ENCODE data around the gene ZBTB7C.

ZBTB7C gene

DNA sequence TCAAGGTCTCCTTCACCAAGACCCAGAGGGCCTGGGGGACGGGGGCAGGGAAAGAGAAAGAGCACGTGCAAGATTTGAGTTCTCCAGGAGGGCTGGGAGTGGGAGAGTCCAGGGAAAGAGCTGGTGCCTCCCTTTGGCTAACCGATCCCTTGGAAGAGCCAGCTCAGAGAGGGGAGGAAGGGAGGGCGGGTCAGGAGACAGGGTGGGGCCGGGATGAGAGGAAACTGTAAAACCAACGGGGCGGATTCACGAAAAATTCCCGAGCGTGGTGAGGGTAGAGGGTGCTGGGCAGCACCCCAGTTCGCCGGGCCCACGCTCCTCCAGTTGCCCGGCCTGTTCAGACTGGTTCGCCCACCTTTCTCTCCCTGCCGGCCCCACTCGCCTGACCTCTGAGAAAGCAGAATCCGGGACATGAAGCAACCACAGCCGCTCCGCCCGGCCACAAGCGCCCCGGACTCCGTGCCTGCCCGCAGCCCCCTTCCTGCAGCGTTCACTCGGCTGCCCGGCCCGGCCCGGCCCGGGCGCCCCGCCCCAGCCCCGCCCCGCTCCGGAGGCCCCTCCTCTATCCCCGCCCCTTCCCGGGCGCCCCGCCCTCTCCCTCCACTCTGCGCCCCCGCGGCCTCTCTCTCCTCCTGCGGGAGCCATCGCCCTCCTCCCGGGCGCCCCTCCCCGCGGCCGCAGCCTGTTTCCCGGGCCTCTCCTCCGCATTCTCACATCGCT lies 247.8 kb downstream of the ZBTB7C start:
- H3K4me3 ChIP-seq (ENCODE audit: low read length), result peak overlapping the region; percentile 60

DNA sequence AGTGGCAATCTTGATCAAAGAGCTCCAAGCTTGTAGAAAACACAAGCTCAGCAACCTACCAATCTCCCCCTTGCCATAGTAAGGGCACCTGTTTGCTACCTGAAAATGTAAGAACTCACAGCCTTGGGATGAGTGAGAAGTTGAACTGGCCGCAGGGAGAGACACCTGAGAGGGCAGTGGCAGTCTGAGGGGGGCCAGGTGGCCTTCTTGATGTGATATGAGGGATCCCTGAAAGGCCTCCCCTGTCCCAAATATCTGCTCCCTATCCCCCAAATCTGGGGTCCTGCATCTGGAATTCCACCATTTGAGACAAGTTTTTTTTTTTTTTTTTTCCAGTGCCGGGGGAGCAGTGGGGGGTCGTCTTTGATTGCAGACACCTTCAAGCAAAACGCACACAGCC lies 248.6 kb downstream of the ZBTB7C start:
- no peak for TF ChIP-seq CTCF (IDR thresholded peaks at IDR 0.05; ENCODE audit: insufficient read depth, low read depth, low read length, missing control alignments)
- no peak for DNase-seq (ENCODE audit: low read depth)
- peak overlapping the region; percentile 60 for H3K4me3 ChIP-seq (ENCODE audit: low read length)

More for the DNA sequence above, 247.8 kb downstream of the ZBTB7C start:
- no peak for TF ChIP-seq CTCF (IDR thresholded peaks at IDR 0.05; ENCODE audit: insufficient read depth, low read depth, low read length, missing control alignments)
- peak; percentile 87 for DNase-seq (ENCODE audit: low read depth)

DNA sequence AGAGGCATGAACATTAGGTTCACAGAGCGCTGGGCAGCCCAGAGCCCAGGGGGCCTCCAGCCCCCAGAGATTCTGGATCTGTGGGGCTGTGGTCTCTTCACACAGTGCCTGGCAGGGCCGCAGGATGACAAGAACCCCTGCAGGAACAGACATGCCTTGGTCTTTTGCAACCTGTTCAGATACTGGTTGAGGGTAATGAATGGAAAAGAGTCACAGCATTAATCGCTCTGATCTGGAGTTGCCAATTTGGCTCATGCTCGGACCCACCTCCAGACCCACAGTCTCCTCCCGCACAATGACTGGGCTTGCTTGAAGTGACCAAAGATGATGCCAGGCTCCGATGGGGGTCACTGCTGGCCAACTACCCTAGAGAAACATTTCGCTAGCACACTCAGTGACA lies 249.4 kb downstream of the ZBTB7C start:
- DNase-seq (ENCODE audit: low read depth), result peak; percentile 66
- H3K4me3 ChIP-seq (ENCODE audit: low read length), result no peak overlapping the region
- TF ChIP-seq CTCF (IDR thresholded peaks at IDR 0.05; ENCODE audit: insufficient read depth, low read depth, low read length, missing control alignments), result no peak

DNA sequence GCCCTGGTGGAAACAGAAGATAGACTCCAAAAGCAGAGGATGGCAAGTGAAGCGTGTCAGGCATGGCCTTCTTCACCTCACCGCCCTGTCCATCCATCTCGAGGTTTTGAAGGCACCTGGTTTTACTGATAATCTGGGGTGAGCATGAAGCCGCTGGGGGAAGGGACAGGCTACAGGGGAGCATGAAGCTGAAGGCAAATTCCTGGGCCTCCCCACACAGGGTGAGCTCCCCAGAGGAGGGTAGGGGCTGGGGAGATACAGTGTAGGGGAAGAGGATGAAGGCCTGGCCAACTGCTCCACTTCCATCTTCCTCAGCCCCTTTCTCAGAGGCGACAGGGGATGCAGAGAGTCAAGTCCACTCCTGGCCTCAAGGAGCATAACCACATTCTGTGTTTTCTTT lies 250.5 kb downstream of the ZBTB7C start:
- no peak overlapping the region for H3K4me3 ChIP-seq (ENCODE audit: low read length)
- DNase-seq (ENCODE audit: low read depth), result no peak
- TF ChIP-seq CTCF (IDR thresholded peaks at IDR 0.05; ENCODE audit: insufficient read depth, low read depth, low read length, missing control alignments), result no peak

DNA sequence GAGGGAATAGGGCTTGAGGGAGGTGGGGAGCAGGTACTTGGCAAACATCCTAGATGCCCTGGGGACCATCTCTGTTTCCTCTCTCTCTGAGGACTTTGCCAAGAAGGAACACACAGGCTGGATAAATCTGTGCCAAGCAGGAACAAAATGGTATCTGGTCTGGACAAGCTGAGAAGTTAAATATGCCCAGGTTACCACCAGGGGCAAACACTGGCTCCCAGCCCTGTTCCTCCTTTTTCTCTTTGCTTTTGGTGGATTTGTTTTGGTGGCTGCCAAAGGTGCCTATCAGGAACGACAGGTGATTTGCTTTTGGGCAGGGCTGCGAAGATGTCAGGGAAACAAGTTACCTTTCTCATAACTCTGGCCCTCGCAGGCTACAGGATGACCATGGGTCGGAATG lies 251.2 kb downstream of the ZBTB7C start:
- no peak overlapping the region for H3K4me3 ChIP-seq (ENCODE audit: low read length)
- no peak for TF ChIP-seq CTCF (IDR thresholded peaks at IDR 0.05; ENCODE audit: insufficient read depth, low read depth, low read length, missing control alignments)
- no peak for DNase-seq (ENCODE audit: low read depth)

GRCh38 chr18:48155856-48156255 lies 253.3 kb downstream of the ZBTB7C start:
- no peak overlapping the region for H3K4me3 ChIP-seq (ENCODE audit: low read length)
- TF ChIP-seq CTCF (IDR thresholded peaks at IDR 0.05; ENCODE audit: insufficient read depth, low read depth, low read length, missing control alignments), result no peak
- peak; percentile 51 for DNase-seq (ENCODE audit: low read depth)

GRCh38 chr18:48154828-48155227 lies 254.4 kb downstream of the ZBTB7C start:
- no peak for TF ChIP-seq CTCF (IDR thresholded peaks at IDR 0.05; ENCODE audit: insufficient read depth, low read depth, low read length, missing control alignments)
- no peak overlapping the region for H3K4me3 ChIP-seq (ENCODE audit: low read length)
- no peak for DNase-seq (ENCODE audit: low read depth)
